HG02610 (cell line): Measurements from ENCODE around the gene DNER.
"Not testable (repeated sequence)": the region's sequence is repeated elsewhere in the genome, so short reads cannot be mapped to it uniquely, and the experiment has no call there.

Source experiments
- ATAC-seq: cut with Tn5 transposase; IDR thresholded peaks from one replicate; pipeline ENCODE4 v1.9.1; 2021; ENCODE audit warnings: mild to moderate bottlenecking, moderate library complexity; ENCODE audit not compliant: unreplicated experiment

DNER gene

GRCh38 chr2:229410264-229410663 lies 304.1 kb downstream of the DNER start:
- no peak for ATAC-seq

DNA sequence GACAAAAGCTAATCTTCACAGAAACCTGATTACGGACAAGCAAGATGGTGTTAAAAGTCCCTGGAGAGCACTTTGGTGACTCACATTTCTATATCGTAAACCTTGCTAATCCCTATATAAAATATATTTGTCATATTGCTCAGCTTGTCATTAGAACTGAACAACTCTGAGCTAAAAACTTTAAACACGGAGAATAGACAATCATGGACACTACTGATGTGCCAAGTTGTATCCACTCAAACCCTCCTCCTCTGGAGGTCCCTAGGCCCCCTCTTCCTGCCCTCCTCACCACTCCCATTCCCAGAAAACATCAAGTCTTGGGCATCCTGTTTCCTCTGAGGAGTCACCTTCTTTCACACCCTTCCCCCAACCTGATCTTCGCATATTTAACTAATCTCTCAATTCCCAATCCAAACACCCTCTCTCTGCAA lies 304.6 kb downstream of the DNER start:
- no peak for ATAC-seq

DNA sequence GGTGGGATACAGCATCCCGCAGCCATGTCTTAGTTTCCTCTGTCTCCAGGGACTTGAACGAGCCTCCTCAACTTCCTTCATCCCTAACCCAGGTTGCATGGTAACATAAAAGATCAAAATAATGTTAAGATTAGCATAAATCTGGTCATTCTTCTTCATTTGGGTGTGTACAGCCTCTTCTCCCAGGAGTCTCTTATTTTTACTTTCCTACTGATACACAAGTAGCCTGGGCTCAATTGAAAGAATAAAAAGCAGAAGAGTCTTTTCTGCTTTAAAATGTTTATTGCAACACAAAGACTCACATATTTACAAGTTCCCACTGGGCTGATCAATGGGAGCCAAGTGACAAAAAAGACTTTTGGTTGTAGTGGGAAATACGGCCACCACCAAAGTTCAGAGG lies 305.4 kb downstream of the DNER start:
- ATAC-seq: no peak

GRCh38 chr2:229408356-229408755 lies 306.0 kb downstream of the DNER start:
- no peak for ATAC-seq

DNA sequence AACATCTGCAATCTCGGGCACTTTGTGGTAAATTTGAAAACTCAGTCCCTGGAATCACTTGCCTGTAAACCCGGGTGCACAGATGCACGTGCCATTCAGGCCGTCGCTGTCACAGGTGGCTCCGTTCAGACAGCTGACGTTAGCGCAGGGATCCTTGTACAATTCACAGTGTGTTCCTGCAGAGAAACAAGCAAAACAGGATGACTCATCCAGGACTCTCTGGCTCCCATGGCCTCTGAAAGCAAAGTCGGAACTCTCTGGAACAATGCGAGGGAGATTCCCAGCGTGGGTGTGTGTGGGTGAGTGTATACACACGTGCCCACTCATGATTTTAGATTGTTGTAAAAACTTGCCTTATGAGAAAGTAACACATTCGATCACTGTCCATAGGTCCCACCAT lies 307.2 kb downstream of the DNER start:
- no peak for ATAC-seq

DNA sequence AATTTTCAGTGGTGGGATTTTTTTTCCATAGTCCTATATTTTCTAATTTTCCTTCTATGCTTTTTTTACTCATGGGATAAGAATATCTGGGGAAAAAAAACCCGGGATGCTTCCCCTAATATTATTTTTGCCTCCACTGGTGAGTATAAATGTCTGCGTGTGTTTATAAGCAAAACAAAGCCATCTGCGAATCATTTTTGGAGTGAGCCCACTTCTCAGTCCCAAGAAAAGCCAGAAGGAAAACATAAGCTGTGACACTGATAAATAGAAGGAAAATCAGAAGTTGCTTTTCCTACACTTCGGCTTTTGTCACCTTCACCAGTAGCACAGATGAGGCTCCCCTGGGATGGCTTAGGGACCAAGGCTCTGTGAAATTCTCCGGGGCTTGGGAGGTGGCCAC lies 308.6 kb downstream of the DNER start:
- no peak for ATAC-seq

DNA sequence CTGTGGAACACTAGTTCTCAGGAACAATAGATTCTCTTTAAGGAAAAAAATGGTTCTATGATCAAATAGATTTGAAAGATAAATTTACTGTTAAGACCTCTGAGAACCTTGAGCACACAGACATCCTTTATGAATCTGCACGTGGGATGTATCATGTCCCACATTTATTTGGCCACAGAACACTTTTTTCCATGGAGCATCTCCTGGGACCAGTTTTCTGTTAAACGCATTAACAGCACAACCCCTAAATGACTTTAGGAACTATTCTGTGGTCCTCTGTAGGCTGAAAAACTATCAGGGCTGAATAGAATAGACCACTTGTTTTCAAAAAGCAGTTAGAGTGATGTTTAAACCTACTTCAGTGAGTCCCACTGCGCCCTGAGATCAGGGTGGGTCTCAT lies 311.1 kb downstream of the DNER start:
- no peak for ATAC-seq

DNA sequence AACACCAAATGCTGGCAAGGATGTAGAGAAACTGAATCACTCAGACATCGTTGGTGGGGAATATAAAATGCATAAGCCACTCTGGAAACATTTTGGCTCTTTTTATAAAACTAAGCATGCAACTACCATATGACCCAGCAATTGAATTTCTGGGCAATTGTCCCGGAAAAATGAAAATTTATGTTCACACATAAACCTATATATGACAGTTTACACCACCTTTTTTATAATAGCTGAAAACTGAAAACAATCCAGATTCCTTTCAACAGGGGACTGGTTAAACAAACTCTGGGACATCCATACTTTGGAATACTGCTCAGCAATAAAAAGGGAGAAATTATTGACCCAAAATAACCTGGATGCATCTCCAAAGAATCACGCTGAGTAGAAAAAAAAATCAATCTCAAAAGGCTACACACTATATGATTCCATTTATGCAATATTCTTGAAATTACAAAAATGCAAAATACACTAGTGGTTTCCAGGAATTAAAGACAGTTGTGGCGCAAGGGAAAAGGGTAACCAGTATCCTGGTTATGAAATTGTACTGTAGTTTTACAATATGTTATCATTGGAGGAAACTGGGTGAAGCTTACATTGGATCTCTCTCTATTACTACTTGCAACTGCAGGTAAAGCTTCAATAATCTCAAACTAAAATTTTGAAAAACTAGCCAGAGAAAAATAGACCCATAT lies 313.0 kb downstream of the DNER start:
- ATAC-seq: no peak

- ATAC-seq: no peak
These were observed 320.4 kb downstream of the DNER start for GRCh38 chr2:229393926-229394325.

GRCh38 chr2:229392196-229392595 lies 322.2 kb downstream of the DNER start:
- ATAC-seq: no peak

DNA sequence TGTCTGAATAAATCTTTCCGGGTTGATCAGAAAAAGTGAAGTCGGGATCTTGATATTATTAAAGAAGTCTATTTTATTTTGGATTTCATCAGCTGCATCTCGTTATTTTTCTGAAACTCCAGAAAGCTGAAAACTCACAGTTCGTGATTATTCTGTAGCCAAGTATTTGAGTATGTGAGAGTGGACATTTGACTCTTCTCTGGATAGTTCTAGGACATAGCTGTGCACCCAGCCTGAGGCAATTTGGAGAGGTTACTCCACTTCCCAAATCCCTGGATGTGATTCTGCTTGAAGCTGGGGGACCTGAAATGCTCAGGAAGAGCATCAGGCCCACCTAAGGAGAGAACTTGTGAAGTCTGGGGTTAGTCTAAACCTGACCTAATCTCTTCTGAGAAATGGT lies 325.6 kb downstream of the DNER start:
- ATAC-seq: no peak

DNA sequence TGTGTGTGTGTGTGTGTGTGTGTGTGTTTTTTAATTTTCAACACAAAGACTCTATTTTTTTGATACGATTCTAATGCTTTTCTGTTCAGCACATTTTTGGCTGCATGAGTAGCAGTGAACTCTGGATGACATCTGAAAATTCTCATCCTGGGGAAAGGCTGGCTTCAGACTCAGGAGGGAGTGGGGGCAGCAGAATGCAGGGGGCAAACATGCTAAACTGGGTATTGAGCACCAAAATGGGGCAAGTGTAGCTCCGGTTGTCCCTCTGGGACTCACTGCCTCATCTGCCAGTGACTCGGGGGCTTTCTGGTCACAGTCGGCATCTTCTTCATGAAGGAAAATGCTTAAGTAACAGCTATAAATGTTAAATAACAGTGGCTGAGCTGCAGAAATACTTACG lies 326.5 kb downstream of the DNER start:
- no peak for ATAC-seq

DNA sequence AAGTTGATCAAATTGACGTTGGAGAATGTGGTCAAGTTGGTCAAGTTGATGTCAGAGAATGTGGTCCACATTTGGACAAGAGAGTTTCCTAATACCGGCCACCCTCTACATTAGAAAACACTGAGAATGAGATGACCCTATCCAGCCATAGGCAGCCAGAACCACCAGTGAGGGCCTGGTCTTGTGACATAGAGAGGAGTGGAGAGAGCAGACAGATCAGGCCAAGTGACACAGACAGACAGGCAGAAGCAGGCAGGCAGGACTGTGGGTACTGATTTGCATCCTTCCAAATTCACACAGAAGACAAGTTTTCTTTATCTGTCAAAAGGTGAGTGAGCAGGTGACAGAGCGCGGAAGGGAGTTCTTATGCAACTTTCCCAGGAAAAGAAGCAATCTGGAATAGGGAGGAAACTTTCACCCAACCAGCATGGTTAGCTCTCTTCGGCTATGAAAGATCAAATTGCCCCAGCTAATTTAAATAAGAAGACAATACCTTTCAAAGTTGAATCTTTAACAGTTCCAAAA lies 334.2 kb downstream of the DNER start:
- no peak for ATAC-seq

- no peak for ATAC-seq
These were observed 336.0 kb downstream of the DNER start for GRCh38 chr2:229378386-229378785.

GRCh38 chr2:229376866-229377265 lies 337.5 kb downstream of the DNER start:
- no peak for ATAC-seq

- no peak for ATAC-seq
These were observed 339.1 kb downstream of the DNER start for GRCh38 chr2:229375251-229375650.

GRCh38 chr2:229373311-229373710 lies 341.0 kb downstream of the DNER start:
- ATAC-seq: not testable (repeated sequence)

DNA sequence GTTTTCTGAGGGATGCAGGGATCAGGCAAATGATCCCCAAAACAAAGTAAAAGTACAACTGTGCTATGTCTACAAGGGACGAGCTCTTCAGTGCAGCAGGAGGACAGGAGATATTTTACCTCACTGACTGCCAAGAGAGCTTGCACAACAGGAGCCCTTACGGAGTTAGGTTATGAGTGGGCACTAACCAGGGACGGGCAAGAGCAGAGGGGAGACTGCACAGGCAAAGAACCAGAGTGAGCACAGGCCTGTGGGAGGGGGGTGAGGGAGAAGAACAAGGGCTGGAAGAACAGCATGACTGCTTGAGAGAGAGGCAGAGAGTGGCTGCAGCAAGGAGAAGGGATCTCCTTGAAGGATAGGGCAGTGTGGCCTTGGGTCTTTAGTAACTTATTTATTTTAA lies 342.1 kb downstream of the DNER start:
- no peak for ATAC-seq

- ATAC-seq: no peak
These were observed 343.3 kb downstream of the DNER start for GRCh38 chr2:229371086-229371485.

- ATAC-seq: no peak
These were observed 343.8 kb downstream of the DNER start for GRCh38 chr2:229370509-229370908.

- no peak for ATAC-seq
These were observed 351.1 kb downstream of the DNER start for GRCh38 chr2:229363185-229363814.

DNA sequence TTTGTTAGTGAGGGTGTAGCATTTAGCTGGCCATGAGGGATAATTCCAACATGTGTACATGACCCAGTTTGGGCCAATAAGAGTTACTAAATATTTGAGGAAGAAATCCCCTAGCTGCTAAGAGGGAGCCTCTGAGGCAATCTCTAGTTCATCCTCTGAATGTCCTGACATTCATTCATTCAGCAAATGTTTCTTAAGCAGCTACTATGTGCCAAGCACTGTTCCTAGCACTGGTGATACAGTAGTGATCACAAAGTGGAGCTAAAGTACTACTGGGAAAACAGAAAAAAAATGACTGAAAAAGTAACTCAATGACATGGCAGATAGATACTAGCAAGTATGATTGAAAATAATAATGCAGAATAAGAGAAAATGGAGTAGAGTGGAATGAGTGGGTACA lies 363.5 kb downstream of the DNER start:
- no peak for ATAC-seq
